Chondrocyte (in vitro differentiated cells): ENCODE results near the gene SLC17A4. TPM values are rescaled to one million over a fixed set of nuclear protein-coding genes. Genes with fewer than 3 reads are reported as not detected.

Experiments used
- DNase-seq: peaks from one replicate; pipeline ENCODE4 v3.0.0; 2021; ENCODE audit warnings: mixed read lengths, low spot score
- H3K27ac Mint-ChIP-seq: one replicate; pipeline ENCODE4 v1.8.0; 2021; ENCODE audit warnings: mild to moderate bottlenecking, moderate library complexity, mixed read lengths; ENCODE audit not compliant: unreplicated experiment
- H3K27me3 Mint-ChIP-seq: 2 replicates; pipeline ENCODE4 v1.8.0; 2021; ENCODE audit warnings: low read depth, mixed read lengths
- H3K36me3 Mint-ChIP-seq: 2 replicates; pipeline ENCODE4 v1.8.0; 2021; ENCODE audit warnings: low read depth, mixed read lengths
- H3K4me1 Mint-ChIP-seq: 2 replicates; pipeline ENCODE4 v1.8.0; 2021; ENCODE audit warnings: low read depth, mild to moderate bottlenecking, mixed read lengths
- H3K4me3 Mint-ChIP-seq: one replicate; pipeline ENCODE4 v1.8.0; 2021; ENCODE audit warnings: mild to moderate bottlenecking, moderate library complexity, mixed read lengths; ENCODE audit not compliant: unreplicated experiment
- H3K9me3 Mint-ChIP-seq: 2 replicates; pipeline ENCODE4 v1.8.0; 2021; ENCODE audit warnings: low read depth, mixed read lengths
- total RNA-seq: library from RNA; stranded (reverse); gene quantifications from 3 replicates; pipeline ENCODE4 v1.2.1, GENCODE V29; 2021
- TF ChIP-seq, protein P1 (sequence below): fragments of 200-600 bp; sonication (generic); IDR thresholded peaks from 2 replicates; pipeline ENCODE4 v1.5.0; 2021; ENCODE audit warnings: antibody characterized with exemption, mild to moderate bottlenecking, moderate library complexity

Gene SLC17A4
- total RNA-seq, 1 donor from 2014 or later = not detected

- DNase-seq = no peak
- Mint-ChIP-seq H3K9me3 (peaks cover 5% of the 10 kb centered on the region), H3K4me1 (no peaks in the 10 kb centered on the region), H3K27me3 (peaks cover 18% of the 10 kb centered on the region), H3K27ac (no peak overlapping the region), H3K36me3 (no peaks in the 10 kb centered on the region), H3K4me3 (no peak overlapping the region)
- TF ChIP-seq, protein P1, sequence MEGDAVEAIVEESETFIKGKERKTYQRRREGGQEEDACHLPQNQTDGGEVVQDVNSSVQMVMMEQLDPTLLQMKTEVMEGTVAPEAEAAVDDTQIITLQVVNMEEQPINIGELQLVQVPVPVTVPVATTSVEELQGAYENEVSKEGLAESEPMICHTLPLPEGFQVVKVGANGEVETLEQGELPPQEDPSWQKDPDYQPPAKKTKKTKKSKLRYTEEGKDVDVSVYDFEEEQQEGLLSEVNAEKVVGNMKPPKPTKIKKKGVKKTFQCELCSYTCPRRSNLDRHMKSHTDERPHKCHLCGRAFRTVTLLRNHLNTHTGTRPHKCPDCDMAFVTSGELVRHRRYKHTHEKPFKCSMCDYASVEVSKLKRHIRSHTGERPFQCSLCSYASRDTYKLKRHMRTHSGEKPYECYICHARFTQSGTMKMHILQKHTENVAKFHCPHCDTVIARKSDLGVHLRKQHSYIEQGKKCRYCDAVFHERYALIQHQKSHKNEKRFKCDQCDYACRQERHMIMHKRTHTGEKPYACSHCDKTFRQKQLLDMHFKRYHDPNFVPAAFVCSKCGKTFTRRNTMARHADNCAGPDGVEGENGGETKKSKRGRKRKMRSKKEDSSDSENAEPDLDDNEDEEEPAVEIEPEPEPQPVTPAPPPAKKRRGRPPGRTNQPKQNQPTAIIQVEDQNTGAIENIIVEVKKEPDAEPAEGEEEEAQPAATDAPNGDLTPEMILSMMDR = no peak
These were observed 4.7 kb upstream of the SLC17A4 start for GRCh38 chr6:25749837-25750236.

DNA sequence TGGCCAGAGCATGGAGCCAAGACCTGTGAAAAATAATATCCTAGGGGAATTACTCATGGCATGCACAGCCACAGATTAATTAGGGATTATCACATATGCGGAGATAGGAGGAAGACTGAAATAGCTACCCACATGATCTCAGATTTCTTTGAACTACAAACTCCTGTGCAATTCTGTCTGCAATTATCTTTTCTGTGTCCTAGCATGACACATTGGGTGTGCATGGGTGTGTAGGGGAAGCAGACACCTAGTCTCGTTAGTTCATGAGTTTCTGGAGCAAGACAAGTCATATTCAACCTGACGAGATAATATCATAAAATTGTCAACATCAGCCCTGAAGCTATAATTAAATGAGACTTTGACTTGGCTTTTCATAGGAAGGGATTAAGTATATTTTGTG, 3.6 kb upstream of the SLC17A4 start:
- peaks cover 21% of the 10 kb centered on the region for H3K27me3 Mint-ChIP-seq

GRCh38 chr6:25753079-25753478, 1.5 kb upstream of the SLC17A4 start:
- TF ChIP-seq, protein P1 = no peak
- Mint-ChIP-seq H3K27me3 (peaks cover 25% of the 10 kb centered on the region), H3K4me3 (no peak overlapping the region), H3K36me3 (peaks cover 2% of the 10 kb centered on the region), H3K4me1 (no peaks in the 10 kb centered on the region), H3K9me3 (no peaks in the 10 kb centered on the region), H3K27ac (no peak overlapping the region)
- no peak for DNase-seq

More for the DNA sequence above, 3.6 kb upstream of the SLC17A4 start:
- DNase-seq = no peak
- Mint-ChIP-seq H3K4me1 (no peaks in the 10 kb centered on the region), H3K4me3 (no peak overlapping the region), H3K9me3 (peaks cover 5% of the 10 kb centered on the region), H3K27ac (no peak overlapping the region), H3K36me3 (no peaks in the 10 kb centered on the region)
- TF ChIP-seq, protein P1 = no peak

DNA sequence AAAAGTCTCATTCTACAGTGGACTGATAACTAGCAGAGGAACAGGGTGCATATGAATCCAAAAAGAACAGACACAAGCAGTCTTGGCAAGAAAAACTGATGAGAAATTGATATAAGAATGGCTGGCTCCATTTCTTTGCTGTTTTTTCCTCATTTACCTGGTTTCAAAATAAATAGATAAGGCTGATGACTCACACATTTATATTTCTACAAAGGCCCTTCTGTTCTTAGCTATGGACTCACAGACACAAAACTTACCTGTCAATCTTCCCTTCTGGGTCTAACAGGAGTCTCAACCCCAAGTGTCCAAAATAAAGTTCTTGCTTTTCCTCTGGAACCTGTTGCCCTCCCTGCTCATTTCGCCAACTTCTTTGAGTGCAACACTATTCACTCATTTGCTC, 941 bp downstream of the SLC17A4 start:
- Mint-ChIP-seq H3K27me3 (peaks cover 37% of the 10 kb centered on the region), H3K4me1 (no peaks in the 10 kb centered on the region), H3K27ac (no peak overlapping the region), H3K9me3 (no peaks in the 10 kb centered on the region), H3K4me3 (no peak overlapping the region), H3K36me3 (peaks cover 2% of the 10 kb centered on the region)
- DNase-seq = no peak
- TF ChIP-seq, protein P1 = no peak

- Mint-ChIP-seq H3K27ac (no peak overlapping the region), H3K4me3 (no peak overlapping the region), H3K36me3 (peaks cover 2% of the 10 kb centered on the region), H3K27me3 (peaks cover 40% of the 10 kb centered on the region), H3K4me1 (no peaks in the 10 kb centered on the region), H3K9me3 (no peaks in the 10 kb centered on the region)
- TF ChIP-seq, protein P1 = no peak
- no peak for DNase-seq
These were observed 2.1 kb downstream of the SLC17A4 start for GRCh38 chr6:25756382-25757363.
